GM21528 (cell line): ENCODE data around the gene WDR62.

Experiments
- ATAC-seq: cut with Tn5 transposase; IDR thresholded peaks from one replicate; pipeline ENCODE4 v1.9.1; 2021; ENCODE audit warnings: mild to moderate bottlenecking, moderate library complexity; ENCODE audit not compliant: unreplicated experiment, low FRiP score

WDR62 gene

DNA sequence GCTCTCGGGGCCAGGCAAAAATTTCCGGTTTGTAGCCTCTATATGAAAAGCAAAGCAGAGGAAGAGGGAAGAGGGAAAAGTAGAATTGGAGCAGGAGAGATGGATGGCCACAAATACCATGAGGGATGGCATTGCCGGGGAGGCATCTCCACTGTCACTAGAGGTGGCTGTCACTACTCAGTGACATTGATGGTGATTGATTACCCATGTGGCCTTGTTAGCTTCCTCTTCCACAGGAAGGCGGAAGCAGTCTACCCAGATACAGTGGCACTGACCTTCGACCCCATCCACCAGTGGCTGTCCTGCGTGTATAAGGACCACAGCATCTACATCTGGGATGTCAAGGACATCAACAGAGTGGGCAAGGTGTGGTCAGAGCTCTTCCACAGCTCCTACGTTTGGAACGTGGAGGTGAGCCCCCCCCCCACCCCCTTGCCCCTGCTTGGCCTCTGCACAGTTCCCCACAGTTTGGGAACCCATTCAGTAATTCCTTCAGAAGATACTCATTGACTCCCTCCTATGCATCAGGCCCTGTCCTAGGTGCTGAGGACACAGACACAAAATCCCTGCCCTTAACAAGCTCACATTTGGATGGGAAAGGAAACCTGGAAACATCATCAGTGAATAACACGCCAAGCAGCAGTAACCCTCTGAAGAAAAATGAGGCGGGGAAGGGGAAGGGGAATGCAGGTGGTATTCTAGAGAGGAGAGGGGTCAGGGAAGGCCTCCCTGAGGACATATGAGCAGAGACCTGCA is 18.6 kb downstream of the WDR62 start:
- no peak for ATAC-seq

DNA sequence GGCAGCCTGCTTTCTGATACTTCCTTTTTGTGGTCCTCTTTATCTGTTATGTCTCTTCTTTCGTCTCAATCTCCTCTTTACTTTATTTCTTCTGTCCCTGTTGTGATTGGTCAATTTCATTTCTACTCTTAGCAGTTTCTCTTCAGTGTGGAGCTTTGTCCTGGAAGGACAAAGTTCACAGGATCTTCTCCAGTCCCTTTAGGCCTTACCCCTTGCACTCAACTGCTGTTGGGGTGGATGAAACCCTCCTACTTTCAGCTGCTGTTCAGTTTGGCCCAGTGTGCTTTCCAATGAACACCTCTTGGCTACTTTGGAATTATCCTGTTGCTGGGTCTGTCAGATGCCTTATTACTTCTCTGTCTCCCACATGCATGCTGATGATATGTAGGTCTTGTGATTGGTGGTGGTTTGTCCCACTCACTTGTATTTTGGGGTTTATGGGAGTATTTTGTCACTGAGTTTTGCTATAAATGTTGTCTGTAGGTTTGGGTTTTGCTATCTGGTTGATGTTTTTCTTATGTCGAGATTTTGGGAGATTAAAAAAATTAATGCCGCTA is 24.8 kb downstream of the WDR62 start:
- ATAC-seq = no peak

DNA sequence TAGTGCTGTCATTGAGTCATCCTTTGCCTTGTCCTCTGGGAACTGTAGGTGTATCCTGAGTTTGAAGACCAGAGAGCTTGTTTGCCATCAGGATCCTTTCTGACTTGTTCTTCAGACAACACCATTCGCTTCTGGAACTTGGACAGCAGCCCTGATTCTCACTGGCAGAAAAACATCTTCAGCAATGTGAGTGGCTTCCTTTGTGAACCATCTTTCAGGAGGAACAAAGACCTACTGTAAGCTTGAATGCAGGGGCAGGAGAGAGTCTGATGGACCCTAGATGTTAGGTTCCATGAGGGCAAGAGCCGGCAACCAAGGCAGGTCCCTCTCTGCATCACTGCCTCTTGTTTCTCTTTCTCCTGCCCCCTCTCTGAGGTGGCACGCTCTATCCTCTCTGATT is 26.7 kb downstream of the WDR62 start:
- ATAC-seq = no peak

DNA sequence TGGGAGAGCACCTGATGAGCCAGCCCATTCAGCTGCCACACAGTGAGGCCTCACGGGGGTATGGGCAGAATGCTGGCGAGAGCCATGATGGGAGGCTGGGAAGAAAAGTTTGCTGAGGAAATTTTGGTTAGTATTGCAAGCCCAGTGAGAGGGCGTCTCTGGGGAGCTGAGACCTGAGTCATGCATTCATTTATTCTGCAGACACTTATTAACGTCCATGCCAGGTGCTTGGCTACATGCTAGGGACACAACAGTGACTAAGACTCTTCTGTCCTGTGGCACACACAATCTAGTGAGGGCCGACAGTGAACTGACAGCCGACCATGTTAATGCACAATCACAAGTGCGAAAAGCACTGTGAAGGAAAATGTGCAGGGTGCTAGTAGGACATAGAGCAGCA is 27.2 kb downstream of the WDR62 start:
- ATAC-seq = no peak

DNA sequence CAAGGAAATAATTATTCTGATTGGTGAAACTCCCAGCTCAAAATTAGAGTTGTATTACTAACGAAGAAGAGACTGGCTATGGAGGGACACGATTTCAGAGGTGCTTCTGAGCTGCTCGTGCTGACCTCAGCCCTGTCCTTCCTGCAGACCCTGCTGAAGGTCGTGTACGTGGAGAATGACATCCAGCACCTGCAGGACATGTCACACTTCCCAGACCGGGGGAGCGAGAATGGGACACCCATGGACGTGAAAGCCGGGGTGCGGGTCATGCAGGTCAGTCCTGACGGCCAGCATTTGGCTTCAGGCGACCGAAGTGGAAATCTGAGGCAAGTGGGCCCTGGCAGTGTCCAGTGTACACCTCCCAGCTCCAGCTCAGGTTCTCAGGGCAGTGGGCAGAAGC is 28.2 kb downstream of the WDR62 start:
- no peak for ATAC-seq

DNA sequence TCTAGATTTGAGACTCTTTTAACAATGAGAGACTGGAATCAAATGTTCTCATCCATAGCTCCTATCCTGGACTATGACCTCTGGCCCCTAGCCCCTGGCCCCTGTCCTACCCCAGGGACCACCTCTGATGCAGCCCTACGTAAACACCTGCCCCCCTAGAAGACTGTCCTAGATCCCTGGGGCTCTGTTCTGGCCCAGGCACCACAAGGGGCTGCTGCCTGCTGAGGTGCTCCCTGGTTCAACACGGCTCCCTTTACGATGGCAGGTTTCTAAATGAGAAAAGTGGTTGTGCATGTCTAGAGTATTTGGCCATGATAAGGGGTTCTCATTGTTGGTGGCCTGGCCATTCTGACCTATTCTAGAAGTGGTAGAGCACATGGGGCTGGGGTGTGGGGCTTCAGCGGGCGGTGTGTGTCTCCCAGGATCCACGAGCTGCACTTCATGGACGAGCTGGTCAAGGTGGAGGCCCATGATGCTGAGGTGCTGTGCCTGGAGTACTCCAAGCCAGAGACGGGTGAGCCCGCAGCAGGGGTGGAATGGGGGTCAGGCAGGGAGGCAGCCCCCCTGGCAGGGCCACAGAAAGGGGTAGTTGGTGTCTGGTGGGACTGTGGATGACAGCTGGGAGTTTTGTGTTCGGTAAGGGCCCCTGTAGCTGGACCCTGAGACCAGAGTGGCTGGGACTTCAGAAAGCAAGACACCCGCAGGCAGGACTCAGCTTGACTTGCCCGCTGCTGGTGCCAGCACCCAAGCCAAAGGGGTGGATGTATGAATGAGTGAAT is 29.7 kb downstream of the WDR62 start:
- no peak for ATAC-seq

DNA sequence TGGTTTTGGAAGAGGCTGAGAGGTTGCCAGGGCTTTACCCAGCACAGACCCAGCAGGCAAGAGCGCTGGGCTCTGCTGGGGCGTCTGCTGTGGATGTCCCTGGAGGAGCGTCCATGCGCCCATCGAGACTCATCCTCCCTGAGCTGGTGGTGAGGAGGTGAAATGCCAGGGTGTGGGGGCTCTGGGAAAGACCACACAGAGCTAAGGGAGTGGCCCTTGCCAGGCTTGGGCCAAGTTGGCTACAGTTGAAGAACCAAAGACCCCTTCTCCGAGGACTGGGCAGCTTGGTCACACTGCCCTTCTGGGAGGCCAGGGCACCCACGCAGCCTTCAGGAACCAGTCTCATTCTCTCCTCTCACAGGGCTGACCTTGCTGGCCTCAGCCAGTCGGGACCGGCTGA is 31.6 kb downstream of the WDR62 start:
- ATAC-seq = no peak

DNA sequence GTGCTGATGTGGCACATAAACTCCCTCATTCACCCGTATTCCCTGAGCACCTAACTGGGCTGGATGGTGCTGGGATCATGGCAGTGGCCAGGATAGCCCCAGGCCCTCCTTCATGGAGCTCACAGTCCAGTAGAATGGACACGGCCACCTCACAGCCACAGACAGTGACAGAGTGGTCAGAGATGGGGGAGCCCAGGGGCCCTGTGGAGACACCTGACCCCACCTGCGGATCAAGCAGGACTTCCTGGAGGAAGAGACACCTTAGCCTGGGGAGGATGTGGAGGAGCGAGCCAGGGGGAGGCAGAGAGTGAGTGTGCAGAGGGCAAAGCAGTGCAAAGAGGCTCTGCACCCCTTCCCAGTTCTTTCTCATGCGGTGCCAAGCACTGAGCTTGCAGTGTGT is 35.1 kb downstream of the WDR62 start:
- ATAC-seq = no peak

DNA sequence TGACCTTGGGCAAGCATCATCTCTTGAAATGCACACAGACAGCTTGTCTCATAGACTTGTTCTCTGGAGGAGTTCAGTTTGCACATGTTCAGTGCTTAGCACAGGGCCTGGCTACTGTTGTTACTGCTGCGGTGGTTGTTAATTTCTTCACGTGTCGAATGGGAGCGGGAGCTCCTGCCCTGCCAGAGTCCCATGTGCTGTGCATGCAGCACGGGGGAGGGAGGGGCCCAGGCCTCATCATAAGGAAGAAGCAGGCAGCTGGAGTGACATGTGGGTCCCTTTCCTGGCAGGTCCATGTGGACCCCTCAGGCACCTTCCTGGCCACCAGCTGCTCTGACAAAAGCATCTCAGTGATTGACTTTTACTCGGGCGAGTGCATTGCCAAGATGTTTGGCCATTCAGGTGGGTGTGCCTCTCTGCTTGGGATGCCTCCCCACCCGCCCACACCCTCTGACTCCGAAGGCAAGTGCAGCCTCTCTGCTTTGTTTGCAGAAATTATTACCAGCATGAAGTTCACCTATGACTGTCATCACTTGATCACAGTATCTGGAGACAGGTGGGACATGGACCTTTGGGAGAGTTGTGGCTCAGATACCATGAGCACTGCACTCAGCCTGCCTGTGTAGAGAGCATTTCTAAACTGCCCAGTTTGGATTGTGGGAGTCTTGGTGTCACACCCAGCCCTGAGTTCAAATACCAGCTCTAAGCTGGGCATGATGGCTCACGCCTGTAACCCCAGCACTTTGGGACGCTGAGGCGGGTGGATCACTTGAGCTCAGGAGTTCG is 36.4 kb downstream of the WDR62 start:
- no peak for ATAC-seq

DNA sequence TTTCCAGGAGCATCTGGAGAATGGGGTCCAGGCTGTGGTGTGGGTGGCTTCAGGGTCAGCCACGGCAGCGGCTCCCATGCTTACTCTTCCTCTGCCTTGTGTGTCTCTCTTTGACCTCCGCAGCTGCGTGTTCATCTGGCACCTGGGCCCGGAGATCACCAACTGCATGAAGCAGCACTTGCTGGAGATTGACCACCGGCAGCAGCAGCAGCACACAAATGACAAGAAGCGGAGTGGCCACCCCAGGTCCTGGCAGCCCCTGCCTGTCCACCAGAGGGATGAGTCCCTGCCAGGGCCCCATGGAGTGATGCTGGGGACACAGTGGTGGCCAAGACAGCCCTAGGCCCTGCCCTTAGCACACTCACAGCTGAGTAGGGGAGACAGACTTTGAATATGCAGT is 37.9 kb downstream of the WDR62 start:
- ATAC-seq = no peak

DNA sequence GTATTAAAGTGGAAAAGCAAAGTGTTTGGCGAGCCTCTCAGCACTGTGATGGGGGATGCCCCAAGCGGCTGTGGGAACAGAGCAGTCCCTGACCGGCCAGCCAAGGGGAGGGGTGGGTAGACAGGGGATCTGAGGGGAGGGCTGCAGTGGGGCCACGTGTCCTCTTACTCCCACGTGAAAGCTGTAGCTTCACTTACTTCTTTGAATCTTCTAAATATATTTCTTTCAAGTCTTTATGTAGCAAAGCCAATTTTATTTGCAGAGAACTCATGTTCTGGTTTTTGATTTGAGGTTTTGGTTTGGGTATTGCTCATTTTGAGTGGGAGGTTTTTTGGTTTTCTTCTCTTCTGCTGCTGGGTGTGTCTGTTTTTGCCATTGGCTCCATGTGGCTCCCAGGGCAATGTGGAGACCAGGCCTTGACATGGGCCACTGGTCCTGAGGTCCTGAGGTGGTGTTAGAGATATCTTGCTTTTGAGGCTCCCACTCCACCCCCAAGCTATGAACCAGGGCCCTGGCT is 38.5 kb downstream of the WDR62 start:
- no peak for ATAC-seq

DNA sequence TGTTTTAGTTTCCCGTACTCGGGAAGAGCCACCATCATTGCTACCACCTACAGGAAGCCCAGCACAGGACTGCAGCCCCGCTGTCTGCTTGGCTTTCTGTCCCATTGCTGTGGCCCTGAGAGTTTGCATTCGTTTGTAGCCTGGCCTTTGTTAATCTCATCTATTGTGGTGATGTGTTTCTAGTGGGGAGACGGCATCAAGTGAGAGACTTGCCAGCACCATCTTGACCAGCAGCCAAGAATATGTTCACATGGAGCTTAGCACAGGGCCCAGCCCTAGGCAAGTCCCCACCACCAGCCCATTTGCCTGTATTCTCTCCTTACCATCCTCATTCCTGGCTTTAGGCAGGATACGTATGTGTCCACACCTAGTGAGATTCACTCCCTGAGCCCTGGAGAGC is 39.0 kb downstream of the WDR62 start:
- no peak for ATAC-seq

DNA sequence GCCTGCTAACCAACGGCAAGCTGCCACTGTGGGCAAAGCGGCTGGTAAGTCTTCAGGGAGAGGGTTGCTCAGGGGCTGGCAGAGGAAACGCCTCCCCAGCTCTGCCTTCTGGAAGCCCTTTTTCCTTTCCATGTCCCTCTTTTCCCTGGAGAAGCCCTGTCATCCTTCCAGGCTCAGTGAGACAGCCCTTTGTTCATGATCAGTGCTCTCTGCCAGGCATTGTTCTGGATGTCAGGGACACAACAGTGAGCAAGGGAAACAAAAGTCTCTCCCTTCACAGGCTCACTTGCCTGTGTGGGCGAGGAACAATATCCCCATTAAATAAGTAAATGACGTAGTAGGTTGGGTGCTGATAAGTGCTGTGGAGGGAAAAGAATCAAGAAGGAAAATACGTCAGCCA is 42.3 kb downstream of the WDR62 start:
- ATAC-seq = no peak

DNA sequence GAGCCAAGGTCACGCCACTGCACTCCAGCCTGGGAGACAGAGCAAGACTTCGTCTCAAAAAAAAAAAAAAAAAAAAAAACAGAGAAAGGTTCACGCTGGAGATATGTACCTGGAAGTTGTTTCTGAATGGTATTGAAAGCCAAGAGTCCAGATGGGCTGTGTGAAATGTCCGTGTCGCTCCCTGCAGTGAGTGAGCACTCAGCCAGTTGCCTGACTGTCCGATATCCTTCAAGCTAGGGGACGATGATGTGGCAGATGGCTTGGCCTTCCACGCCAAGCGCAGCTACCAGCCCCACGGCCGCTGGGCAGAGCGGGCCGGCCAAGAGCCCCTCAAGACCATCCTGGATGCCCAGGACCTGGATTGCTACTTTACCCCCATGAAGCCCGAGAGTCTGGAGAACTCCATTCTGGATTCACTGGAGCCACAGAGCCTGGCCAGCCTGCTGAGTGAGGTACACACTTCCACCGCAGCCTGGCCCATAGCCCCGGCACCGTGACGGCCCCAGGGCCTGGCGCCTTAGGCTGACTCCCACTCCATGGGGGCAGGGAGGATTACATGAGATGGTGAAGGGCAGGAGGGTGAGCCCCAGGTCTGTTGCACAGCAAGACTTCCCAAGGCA is 44.6 kb downstream of the WDR62 start:
- ATAC-seq = no peak

DNA sequence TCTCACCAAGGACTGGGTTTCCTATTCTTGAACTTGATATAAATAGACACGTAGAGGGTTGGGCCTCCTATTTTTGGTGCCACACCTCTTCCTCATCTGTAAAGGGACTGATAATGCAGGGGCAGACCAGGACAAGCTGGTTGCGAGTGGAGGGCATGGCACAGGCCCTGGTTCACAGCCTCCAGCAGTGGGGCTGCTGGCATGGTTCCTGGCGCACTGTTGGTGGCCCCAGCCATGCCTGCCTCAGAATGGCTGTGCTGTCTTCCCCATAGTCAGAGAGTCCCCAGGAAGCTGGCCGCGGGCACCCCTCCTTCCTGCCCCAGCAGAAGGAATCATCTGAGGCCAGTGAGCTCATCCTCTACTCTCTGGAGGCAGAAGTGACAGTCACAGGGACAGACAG is 45.8 kb downstream of the WDR62 start:
- ATAC-seq = no peak

DNA sequence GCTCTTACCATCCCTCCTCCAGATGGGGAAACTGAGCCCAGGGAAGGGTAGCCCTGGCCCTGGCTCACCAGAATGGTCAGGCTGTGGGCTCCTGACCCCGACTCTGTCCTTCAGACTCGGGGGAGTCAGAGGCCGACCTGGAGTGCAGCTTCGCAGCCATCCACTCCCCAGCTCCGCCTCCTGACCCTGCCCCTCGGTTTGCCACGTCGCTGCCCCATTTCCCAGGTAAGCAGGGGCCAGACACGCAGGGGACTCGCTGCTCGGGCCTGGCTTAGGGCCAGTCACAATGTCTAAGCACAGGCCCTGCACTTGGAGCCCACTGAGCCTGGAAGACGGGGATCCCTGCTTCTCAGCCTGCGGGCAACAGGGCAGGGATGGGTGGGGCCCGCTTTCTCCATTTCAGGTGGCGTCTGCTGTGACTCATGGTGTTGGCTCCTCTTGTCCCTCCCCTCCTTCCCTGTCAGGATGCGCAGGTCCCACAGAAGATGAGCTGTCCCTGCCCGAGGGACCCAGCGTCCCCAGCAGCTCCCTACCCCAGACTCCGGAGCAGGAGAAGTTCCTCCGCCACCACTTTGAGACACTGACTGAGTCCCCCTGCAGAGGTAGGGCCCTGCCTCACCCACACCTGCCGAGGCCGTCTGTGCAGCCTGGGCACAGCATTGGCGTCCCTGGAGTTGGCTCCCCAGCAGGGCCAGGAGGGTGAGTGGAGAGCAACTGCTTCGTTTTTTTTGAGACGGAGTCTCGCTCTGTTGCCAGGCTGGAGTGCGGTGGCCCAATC is 47.0 kb downstream of the WDR62 start:
- no peak for ATAC-seq

DNA sequence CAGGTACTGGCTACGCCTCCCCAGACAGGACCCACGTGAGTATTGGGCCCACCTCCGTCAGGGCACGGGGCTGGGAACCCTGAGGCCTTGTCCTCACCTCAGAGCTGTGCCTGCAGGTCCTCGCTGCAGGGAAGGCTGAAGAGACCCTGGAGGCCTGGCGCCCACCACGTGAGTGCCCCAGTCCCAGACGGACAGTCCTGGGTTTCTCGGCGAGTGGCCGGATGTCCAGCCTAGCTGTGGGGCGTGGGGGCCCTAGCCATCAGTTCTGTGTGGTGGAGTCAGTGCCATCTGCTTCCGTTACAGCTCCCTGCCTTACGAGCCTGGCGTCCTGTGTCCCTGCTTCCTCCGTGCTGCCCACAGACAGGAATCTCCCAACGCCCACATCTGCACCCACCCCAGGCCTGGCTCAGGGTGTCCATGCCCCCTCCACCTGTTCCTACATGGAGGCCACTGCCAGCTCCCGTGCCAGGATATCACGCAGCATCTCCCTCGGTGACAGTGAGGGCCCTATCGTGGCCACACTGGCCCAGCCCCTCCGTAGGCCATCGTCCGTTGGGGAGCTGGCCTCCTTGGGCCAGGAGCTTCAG is 48.4 kb downstream of the WDR62 start:
- no peak for ATAC-seq

DNA sequence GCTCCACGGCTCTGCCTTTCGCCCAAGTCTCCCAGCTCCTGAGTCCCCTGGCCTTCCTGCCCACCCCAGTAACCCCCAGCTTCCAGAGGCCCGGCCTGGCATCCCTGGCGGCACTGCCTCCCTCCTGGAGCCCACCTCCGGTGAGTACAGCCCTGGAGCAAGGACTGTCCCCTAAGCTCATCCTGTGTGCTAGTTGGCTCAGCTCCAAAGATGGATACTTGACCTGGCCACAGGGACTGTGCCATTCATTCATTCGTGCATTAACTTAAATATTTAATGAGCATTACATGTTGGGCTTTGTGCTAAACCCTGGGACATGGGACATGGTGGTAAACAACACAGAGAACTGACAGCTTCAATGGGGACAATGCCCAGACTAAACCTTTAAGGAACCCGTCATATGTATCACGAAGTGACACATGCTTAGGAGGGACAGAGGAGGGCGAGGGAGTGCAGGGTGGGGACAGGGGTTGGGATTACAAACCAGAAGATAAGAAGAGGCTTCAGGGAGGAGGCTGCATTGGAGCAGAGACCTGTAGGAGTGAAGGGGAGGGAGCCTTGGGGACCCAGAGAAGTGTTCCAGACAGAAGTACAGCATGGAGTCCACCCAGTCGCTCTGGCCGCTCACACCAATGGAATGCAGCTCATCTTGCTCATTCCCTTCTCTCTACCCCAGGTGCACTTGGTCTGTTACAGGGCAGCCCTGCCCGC is 49.3 kb downstream of the WDR62 start:
- no peak for ATAC-seq

DNA sequence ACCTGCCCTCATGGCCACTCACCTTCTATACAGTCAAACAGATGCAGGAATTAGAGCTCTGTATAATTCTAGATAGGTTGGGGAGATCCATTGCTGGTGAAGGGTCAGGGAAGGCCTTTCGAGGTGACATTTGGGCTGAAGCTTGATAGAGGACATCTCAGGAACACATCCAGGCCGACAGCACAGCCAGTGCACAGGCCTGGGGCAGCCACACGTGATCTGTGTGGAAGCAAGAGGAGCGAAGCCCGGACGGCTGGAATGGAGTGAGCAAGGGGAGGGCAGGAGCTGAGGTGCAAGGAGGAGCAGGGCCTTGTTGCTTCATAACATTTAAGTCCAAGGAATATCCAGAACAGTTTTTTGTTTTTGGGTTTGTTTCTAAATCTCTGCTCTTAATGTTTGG is 51.7 kb downstream of the WDR62 start:
- ATAC-seq = no peak
